Tibial artery (tissue), 4 donors: Measurements from ENCODE around the gene TTC7B.

Experiments
- DNase-seq, 2 donors: peaks; one replicate each; pipeline ENCODE4 v3.0.0-alpha.2; 2019
- H3K27ac ChIP-seq, 2 donors: fragments of 200-600 bp; sonication (generic) in 1 of 2; 1 replicate in 1 of 2; 2 replicates in 1 of 2; pipeline ENCODE4 v1.5.1; 2018 to 2019; ENCODE audit warnings: mild to moderate bottlenecking in 1 of 2
- H3K27me3 ChIP-seq, 2 donors: fragments of 200-600 bp; sonication (generic) in 1 of 2; one replicate each; pipeline versions ENCODE4 v1.5.1 to v1.6.0; 2016 to 2019
- H3K36me3 ChIP-seq, 3 donors: fragments of 200-600 bp; sonication (generic) in 2 of 3; one replicate each; pipeline ENCODE4 v1.5.1; 2016 to 2019; ENCODE audit warnings: mild to moderate bottlenecking in 2 of 3
- H3K4me1 ChIP-seq, 4 donors: fragments of 200-600 bp; sonication (generic) in 2 of 4; 1 replicate in 3 of 4; 2 replicates in 1 of 4; pipeline ENCODE4 v1.5.1; 2016 to 2019
- H3K4me3 ChIP-seq, 2 donors: fragments of 200-600 bp; sonication (generic) in 1 of 2; 1 replicate in 1 of 2; 2 replicates in 1 of 2; pipeline ENCODE4 v1.5.1; 2018 to 2019; ENCODE audit warnings: mild to moderate bottlenecking in 2 of 2
- H3K9me3 ChIP-seq, 3 donors: fragments of 200-600 bp; sonication (generic) in 1 of 3; one replicate each; pipeline ENCODE4 v1.5.1; 2016 to 2019
- CTCF ChIP-seq, 2 experiments: fragments of 200-600 bp in 1 of 2; fragments of 450-650 bp in 1 of 2; IDR thresholded peaks; one replicate each; pipeline ENCODE4 v1.5.1; 2017 to 2019; ENCODE audit warnings: antibody characterized with exemption in 2 of 2, mild to moderate bottlenecking in 1 of 2, moderate library complexity in 1 of 2
- intact Hi-C: fragments of 100-400 bp; cut with DNase I; formaldehyde crosslinking; loops from one replicate; pipeline ENCODE4 v1.15.0; 2023; ENCODE audit warnings: low total_unique reads

The TTC7B gene

GRCh38 chr14:90549794-90550641 is 266.2 kb downstream of the TTC7B start:
- peak in 1 of 2 donors; percentile 35 for DNase-seq
- no peak for TF ChIP-seq CTCF (IDR thresholded peaks at IDR 0.05)
- H3K9me3 ChIP-seq, result no peaks in the 10 kb centered on the region
- no peaks in the 10 kb centered on the region for H3K27me3 ChIP-seq
- no peak overlapping the region for H3K27ac ChIP-seq
- intact Hi-C loops, result no loop called here
- H3K4me1 ChIP-seq, result peaks cover 3 to 52% (median 46%) of the 10 kb centered on the region in 4 donors
- H3K36me3 ChIP-seq, result no peaks in the 10 kb centered on the region
- H3K4me3 ChIP-seq, result no peak overlapping the region

DNA sequence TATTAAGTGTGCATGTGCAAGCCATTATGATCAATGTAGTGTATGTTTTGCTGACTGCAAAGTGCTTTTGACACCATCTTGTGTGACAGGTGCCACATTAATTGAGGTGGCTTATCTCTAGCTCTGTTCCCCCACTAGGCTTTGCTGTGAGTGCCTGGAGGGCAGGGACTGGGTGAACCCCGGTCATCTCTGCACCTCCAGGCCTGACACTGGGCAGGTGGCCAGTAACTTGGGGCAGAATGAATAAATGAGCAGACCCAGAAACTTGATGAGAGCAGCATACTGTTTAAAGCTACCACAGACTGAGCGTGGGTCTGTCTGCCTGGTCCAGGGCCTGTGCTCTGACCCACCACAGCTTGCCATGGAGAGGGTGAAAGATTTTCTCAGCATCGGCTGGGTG is 267.8 kb downstream of the TTC7B start:
- no peaks in the 10 kb centered on the region for H3K36me3 ChIP-seq
- intact Hi-C loops, result no loop called here
- no peak for TF ChIP-seq CTCF (IDR thresholded peaks at IDR 0.05)
- no peaks in the 10 kb centered on the region for H3K9me3 ChIP-seq
- H3K27ac ChIP-seq, result no peak overlapping the region
- no peaks in the 10 kb centered on the region for H3K27me3 ChIP-seq
- no peak for DNase-seq
- no peak overlapping the region for H3K4me3 ChIP-seq
- peaks cover 3 to 44% (median 37%) of the 10 kb centered on the region in 4 donors for H3K4me1 ChIP-seq

GRCh38 chr14:90547968-90548367 is 268.3 kb downstream of the TTC7B start:
- H3K4me1 ChIP-seq, result peaks cover 3 to 44% (median 37%) of the 10 kb centered on the region in 4 donors

DNA sequence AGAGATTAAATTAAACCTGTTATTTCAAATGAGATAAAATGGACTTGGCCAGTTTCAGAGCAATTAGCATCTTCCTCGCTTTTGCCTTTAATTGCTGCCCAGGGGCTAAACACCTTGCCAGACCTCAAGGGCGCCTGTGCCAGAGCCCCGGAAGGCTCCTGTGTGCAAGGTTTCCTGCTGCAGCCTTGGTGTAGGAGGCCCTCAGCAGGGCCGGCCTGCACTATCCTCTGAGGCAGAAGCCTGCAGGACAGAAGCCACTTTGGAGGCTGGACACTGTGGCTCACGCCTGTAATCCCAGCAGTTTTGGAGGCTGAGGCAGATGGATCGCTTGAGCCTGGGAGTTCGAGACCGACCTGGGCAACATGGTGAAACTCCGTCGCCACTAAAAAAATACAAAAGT is 269.0 kb downstream of the TTC7B start:
- no peak overlapping the region for H3K4me3 ChIP-seq
- intact Hi-C loops, result no loop called here
- no peaks in the 10 kb centered on the region for H3K9me3 ChIP-seq
- no peaks in the 10 kb centered on the region for H3K27me3 ChIP-seq
- peak overlapping the region in 1 of 2 donors; percentile 82 for H3K27ac ChIP-seq
- no peak for DNase-seq
- no peaks in the 10 kb centered on the region for H3K36me3 ChIP-seq
- H3K4me1 ChIP-seq, result peaks cover 3 to 43% (median 37%) of the 10 kb centered on the region in 4 donors
- no peak for TF ChIP-seq CTCF (IDR thresholded peaks at IDR 0.05)

More at GRCh38 chr14:90547968-90548367, 268.3 kb downstream of the TTC7B start:
- Histone ChIP-seq H3K4me3 (no peak overlapping the region), H3K27me3 (no peaks in the 10 kb centered on the region), H3K27ac (no peak overlapping the region), H3K36me3 (no peaks in the 10 kb centered on the region), H3K9me3 (no peaks in the 10 kb centered on the region)
- TF ChIP-seq CTCF (IDR thresholded peaks at IDR 0.05), result no peak
- no peak for DNase-seq
- intact Hi-C loops, result no loop called here

GRCh38 chr14:90546767-90547166 is 269.5 kb downstream of the TTC7B start:
- Histone ChIP-seq H3K36me3 (no peaks in the 10 kb centered on the region), H3K27ac (peak overlapping the region; percentile 62 to 82), H3K27me3 (no peaks in the 10 kb centered on the region), H3K9me3 (no peaks in the 10 kb centered on the region), H3K4me1 (peaks cover 3 to 38% (median 32%) of the 10 kb centered on the region in 4 donors), H3K4me3 (no peak overlapping the region)
- no peak for TF ChIP-seq CTCF (IDR thresholded peaks at IDR 0.05)
- no peak for DNase-seq
- intact Hi-C loops, result no loop called here
